HEK293T (cell line): Measurements from ENCODE around the gene KMT5B.

Experiments
- CTCF ChIA-PET: fragments of 350-600 bp; formaldehyde crosslinking; extraction: SDS; loops from one replicate; lab custom pipeline; 2021; ENCODE audit warnings: antibody characterized with exemption, inconsistent platforms; lab: Yijun Ruan, JAX
- POLR2A ChIA-PET: fragments of 350-600 bp; formaldehyde crosslinking; extraction: SDS; loops from one replicate; lab custom pipeline; 2020; ENCODE audit warnings: antibody characterized with exemption, inconsistent platforms; lab: Yijun Ruan, JAX
- DNase-seq: peaks from one replicate; pipeline ENCODE4 v3.0.0; 2012; ENCODE audit warnings: mixed read lengths; ENCODE audit errors: extremely low spot score
- ARNT ChIP-seq: fragments of 450-650 bp; IDR thresholded peaks from 2 replicates; pipeline ENCODE4 v1.6.1; 2017; ENCODE audit warnings: mild to moderate bottlenecking
- BHLHE40 ChIP-seq: fragments of 450-650 bp; IDR thresholded peaks from 2 replicates; pipeline ENCODE4 v1.6.1; 2016; ENCODE audit warnings: mild to moderate bottlenecking, moderate library complexity, borderline replicate concordance
- CTBP1 ChIP-seq: fragments of 450-650 bp; IDR thresholded peaks from 2 replicates; pipeline ENCODE4 v1.6.1; 2016; ENCODE audit warnings: borderline replicate concordance
- ELF4 ChIP-seq: fragments of 450-650 bp; IDR thresholded peaks from 2 replicates; pipeline ENCODE4 v1.6.1; 2017; ENCODE audit warnings: antibody characterized with exemption
- FOXA1 ChIP-seq: fragments of 450-650 bp; IDR thresholded peaks from 2 replicates; pipeline ENCODE4 v1.6.1; 2016; ENCODE audit warnings: mild to moderate bottlenecking
- FOXK2 ChIP-seq: fragments of 450-650 bp; IDR thresholded peaks from 2 replicates; pipeline ENCODE4 v1.6.1; 2016; ENCODE audit warnings: mild to moderate bottlenecking
- FOXM1 ChIP-seq: fragments of 450-650 bp; IDR thresholded peaks from 2 replicates; pipeline ENCODE4 v1.6.1; 2017; ENCODE audit warnings: mild to moderate bottlenecking, borderline replicate concordance
- HDGF ChIP-seq: fragments of 450-650 bp; IDR thresholded peaks from 2 replicates; pipeline ENCODE4 v1.6.1; 2017; ENCODE audit warnings: antibody characterized with exemption, borderline replicate concordance
- L3MBTL2 ChIP-seq: fragments of 450-650 bp; conservative IDR thresholded peaks from 2 replicates; pipeline ENCODE4 v1.6.1; 2016; ENCODE audit warnings: mild to moderate bottlenecking
- LEF1 ChIP-seq: fragments of 450-650 bp; IDR thresholded peaks from 2 replicates; pipeline ENCODE4 v1.6.1; 2017; ENCODE audit warnings: mild to moderate bottlenecking, borderline replicate concordance
- NFRKB ChIP-seq: fragments of 450-650 bp; IDR thresholded peaks from 2 replicates; pipeline ENCODE4 v1.6.1; 2016; ENCODE audit warnings: mild to moderate bottlenecking, moderate library complexity
- PKNOX1 ChIP-seq: fragments of 450-650 bp; IDR thresholded peaks from 2 replicates; pipeline ENCODE4 v1.6.1; 2016
- SP1 ChIP-seq: fragments of 450-650 bp; IDR thresholded peaks from 2 replicates; pipeline ENCODE4 v1.6.1; 2017
- SUZ12 ChIP-seq: fragments of 450-650 bp; IDR thresholded peaks from 2 replicates; pipeline ENCODE4 v1.6.1; 2016; ENCODE audit warnings: mild to moderate bottlenecking
- TARDBP ChIP-seq: fragments of 450-650 bp; IDR thresholded peaks from 2 replicates; pipeline ENCODE4 v1.6.1; 2016
- ZNF384 ChIP-seq: fragments of 450-650 bp; IDR thresholded peaks from 2 replicates; pipeline ENCODE4 v1.6.1; 2016

Gene KMT5B

GRCh38 chr11:68212421-68213134, 518 bp downstream of the KMT5B start:
- ChIA-PET CTCF (no interaction called here), POLR2A (interaction anchor here (1.0 kb wide), 1 partner anchor 104 kb away, joined by 3 read pairs; no protein-coding TSS in a partner anchor)
- DNase-seq = peak; percentile 76
- no peak for TF ChIP-seq SUZ12
- peak; percentile 33; the same call in 1 of the 2 replicates for TF ChIP-seq L3MBTL2
- no peak for TF ChIP-seq ZNF384
- no peak for TF ChIP-seq NFRKB
- no peak for TF ChIP-seq BHLHE40
- TF ChIP-seq LEF1 = no peak
- TF ChIP-seq PKNOX1 = no peak
- no peak for TF ChIP-seq CTBP1

- TF ChIP-seq PKNOX1 = no peak
- no peak for TF ChIP-seq FOXK2
- no peak for TF ChIP-seq L3MBTL2
- no peak for TF ChIP-seq SP1
- no peak for TF ChIP-seq FOXM1
- no peak for TF ChIP-seq SUZ12
- TF ChIP-seq HDGF = no peak
- no peak for TF ChIP-seq ZNF384
- TF ChIP-seq LEF1 = no peak
- no peak for TF ChIP-seq NFRKB
- TF ChIP-seq TARDBP = no peak
- TF ChIP-seq FOXA1 = no peak
- TF ChIP-seq BHLHE40 = no peak
- no peak for TF ChIP-seq ARNT
- no peak for TF ChIP-seq CTBP1
- TF ChIP-seq ELF4 = no peak
- no peak for DNase-seq
- POLR2A ChIA-PET = no interaction called here
Observed at GRCh38 chr11:68211546-68211945, 1.6 kb downstream of the KMT5B start.

GRCh38 chr11:68206211-68206610, 6.9 kb downstream of the KMT5B start:
- CTCF ChIA-PET = interaction anchor here (0.7 to 1.2 kb wide), 5 partner anchors 9 to 769 kb away, joined by 3 to 5 read pairs (median 3); partner anchors contain the start of gene PTPRCAP
- peak; percentile 64 for DNase-seq
- POLR2A ChIA-PET = interaction anchor here (1.0 kb wide), 1 partner anchor 176 kb away, joined by 3 read pairs; the partner anchor contains the start of gene NDUFS8
- TF ChIP-seq FOXA1 (no peak), ELF4 (no peak)

More at GRCh38 chr11:68211546-68211945, 1.6 kb downstream of the KMT5B start:
- CTCF ChIA-PET = interaction anchor here (1.1 kb wide), 1 partner anchor 88 kb away, joined by 4 read pairs; no protein-coding TSS in a partner anchor

- CTCF ChIA-PET = no interaction called here
- no peak for TF ChIP-seq LEF1
- DNase-seq = no peak
- POLR2A ChIA-PET = interaction anchor here (0.7 kb wide), 1 partner anchor 167 kb away, joined by 4 read pairs; no protein-coding TSS in a partner anchor
Observed at GRCh38 chr11:68204402-68204801, 8.7 kb downstream of the KMT5B start.

- POLR2A ChIA-PET = no interaction called here
- no peak for TF ChIP-seq TARDBP
- TF ChIP-seq NFRKB = no peak
- TF ChIP-seq ARNT = no peak
- no peak for TF ChIP-seq FOXA1
- no peak for TF ChIP-seq SUZ12
- TF ChIP-seq ZNF384 = no peak
- TF ChIP-seq HDGF = no peak
- TF ChIP-seq ELF4 = no peak
- CTCF ChIA-PET = no interaction called here
- DNase-seq = no peak
Observed at GRCh38 chr11:68202165-68202564, 10.9 kb downstream of the KMT5B start.

GRCh38 chr11:68201492-68201891, 11.6 kb downstream of the KMT5B start:
- DNase-seq = no peak
- CTCF ChIA-PET = no interaction called here
- POLR2A ChIA-PET = no interaction called here
- TF ChIP-seq ELF4 (no peak), FOXA1 (no peak), NFRKB (no peak), BHLHE40 (no peak), SUZ12 (no peak), FOXK2 (no peak), TARDBP (no peak)

- ChIA-PET CTCF (no interaction called here), POLR2A (no interaction called here)
- no peak for DNase-seq
- TF ChIP-seq ZNF384 = no peak
- TF ChIP-seq NFRKB = no peak
- no peak for TF ChIP-seq ARNT
- no peak for TF ChIP-seq TARDBP
- no peak for TF ChIP-seq L3MBTL2
- no peak for TF ChIP-seq PKNOX1
- TF ChIP-seq SUZ12 = no peak
- TF ChIP-seq SP1 = no peak
- no peak for TF ChIP-seq BHLHE40
- TF ChIP-seq ELF4 = no peak
- no peak for TF ChIP-seq HDGF
- no peak for TF ChIP-seq CTBP1
- TF ChIP-seq FOXK2 = no peak
- TF ChIP-seq LEF1 = no peak
- TF ChIP-seq FOXA1 = no peak
- no peak for TF ChIP-seq FOXM1
Observed at GRCh38 chr11:68200639-68201038, 12.5 kb downstream of the KMT5B start.
